NCI-H526 (cell line): ENCODE measurements around the gene CHCHD6.

Experiments
- DNase-seq, 2 experiments: peaks; one replicate each; lab custom pipeline; 2025; lab: John Stamatoyannopoulos, UW

Gene CHCHD6

GRCh38 chr3:126704494-126705214, 614 bp downstream of the CHCHD6 start:
- peak in 1 of 2 experiments; percentile 55 for DNase-seq

- no peak for DNase-seq
Observed at GRCh38 chr3:126706631-126707030, 2.6 kb downstream of the CHCHD6 start.

DNA sequence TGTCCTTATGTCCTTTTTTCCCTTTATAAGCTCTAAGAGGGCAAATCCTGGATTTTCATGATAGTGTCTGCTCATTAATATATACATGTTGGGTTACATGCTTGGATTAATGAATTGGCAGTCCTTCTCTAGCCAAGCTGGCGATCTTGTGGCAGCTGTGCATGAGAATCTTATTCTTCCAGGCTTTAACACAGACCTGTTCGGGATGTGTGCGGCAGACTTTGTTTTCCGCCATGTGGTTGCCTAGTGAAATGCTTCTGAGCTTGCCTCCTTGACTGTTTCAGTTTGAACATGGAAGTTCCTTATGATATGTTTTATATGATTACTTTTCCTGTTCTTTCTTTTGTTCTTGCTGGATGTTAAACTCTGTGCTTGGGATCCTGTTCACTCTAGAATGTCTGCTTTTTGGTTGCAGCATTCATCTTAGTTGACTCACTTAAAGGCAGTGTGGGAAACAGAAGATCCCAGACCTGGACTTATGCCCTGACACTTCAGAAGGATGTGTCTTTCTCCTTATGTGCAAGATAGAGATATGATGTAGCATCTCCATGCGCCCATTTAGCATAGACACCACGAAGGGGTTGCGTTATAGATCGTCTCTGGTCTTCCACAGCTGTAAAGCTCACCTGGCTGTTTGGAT, 7.2 kb downstream of the CHCHD6 start:
- DNase-seq, result no peak

GRCh38 chr3:126713199-126713598, 9.2 kb downstream of the CHCHD6 start:
- no peak for DNase-seq

GRCh38 chr3:126714276-126714900, 10.3 kb downstream of the CHCHD6 start:
- no peak for DNase-seq

- no peak for DNase-seq
Observed at GRCh38 chr3:126714921-126715320, 10.9 kb downstream of the CHCHD6 start.

DNA sequence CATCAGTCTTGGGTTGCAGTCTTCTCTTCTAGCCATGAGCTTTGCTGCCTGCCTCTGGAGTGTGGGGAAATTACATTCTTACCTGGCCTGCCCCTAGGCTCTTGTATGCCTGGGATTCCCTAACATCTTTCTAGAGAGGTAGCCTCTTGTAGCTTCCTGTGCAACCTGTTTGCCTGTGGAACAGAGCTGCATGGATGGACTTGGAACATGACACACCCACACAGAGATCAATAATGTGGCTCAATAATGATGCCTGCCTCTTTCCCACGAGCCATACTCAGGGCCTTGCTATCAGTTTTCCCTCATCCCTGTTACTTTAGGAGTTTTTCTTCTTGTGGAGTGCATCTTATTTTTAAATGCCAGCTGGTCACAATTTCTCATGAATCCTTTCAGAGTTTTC, 11.4 kb downstream of the CHCHD6 start:
- DNase-seq, result no peak

DNA sequence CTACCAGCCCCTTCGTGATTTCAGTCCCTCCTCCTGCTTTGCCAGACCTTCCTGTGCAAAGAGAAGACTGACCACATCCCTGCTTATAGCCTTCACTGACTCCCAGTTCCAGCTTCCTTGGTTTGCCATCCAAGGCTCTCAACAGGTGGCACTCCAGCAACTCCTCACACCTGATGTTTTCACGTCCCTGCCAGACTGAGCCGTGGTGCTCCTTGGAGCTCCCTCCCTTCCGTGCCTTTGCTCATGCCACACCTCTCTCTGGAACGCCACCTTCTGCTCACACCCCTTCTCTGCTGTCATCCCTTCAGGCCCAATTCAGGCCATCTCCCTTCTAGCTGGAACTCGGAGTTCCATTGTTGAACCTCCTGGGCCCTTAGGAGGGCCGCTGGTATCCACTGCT, 12.0 kb downstream of the CHCHD6 start:
- DNase-seq, result no peak

DNA sequence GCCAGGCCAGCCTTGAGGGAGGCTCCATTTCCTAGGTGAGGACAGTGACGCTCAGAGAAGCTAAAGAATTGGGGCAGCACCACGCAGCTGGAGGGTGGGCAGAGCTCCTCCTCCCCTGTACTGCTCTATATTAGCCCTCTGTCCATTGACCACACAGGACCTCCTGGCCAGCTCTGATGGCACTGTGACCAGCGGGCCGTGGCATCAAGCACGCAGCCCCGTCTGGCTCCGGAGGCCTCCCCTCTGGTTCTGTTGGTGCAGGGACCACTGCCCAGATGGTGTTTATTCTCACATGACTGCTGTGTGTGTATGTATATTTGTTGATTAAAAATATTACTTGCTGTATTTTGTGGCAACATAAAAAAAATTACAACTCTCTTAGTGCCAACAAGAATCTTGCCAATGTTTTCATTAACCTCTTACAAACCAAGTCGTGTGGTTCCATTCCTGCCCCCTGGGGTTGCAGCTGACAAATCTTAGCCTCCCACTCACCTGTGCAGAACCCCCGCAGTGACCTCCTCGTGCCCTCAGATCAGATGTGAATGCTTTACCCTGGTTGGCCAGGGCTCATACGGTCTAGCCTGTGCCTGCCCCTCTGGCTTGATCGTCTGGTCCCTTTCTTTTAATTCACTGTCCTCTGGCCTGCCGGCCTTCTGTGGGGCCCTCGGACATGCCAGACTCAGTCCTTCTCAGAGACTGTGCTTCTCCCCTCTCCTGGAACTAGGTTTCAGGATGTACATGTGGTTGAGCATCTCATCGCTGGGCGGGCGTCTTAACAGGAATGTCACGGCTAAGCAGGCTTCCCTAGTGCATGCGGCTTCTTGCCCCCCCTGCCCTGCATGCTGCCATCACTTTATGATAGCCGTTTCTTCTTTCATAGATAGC, 14.8 kb downstream of the CHCHD6 start:
- no peak for DNase-seq

- no peak for DNase-seq
Observed at GRCh38 chr3:126720596-126720995, 16.6 kb downstream of the CHCHD6 start.

DNA sequence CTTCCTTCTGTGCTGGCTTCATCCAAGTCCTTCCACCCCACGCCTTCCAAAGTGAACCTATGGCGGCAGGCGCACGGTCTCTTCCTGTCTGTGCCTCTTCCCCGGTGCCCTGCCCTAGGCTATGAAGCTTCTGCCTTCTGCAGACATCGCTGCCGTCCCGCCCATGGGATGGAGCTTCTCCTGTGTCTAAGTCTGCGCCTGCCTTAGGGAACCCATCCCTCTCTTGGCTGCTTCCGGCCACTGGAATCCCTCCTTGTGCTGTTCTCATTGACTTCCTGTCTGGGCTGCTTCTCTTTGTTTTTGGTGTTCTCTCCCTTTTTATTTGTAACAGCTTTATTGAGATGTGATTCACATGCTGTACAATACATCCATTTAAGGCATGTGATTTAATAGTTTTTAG, 17.2 kb downstream of the CHCHD6 start:
- DNase-seq, result no peak

DNA sequence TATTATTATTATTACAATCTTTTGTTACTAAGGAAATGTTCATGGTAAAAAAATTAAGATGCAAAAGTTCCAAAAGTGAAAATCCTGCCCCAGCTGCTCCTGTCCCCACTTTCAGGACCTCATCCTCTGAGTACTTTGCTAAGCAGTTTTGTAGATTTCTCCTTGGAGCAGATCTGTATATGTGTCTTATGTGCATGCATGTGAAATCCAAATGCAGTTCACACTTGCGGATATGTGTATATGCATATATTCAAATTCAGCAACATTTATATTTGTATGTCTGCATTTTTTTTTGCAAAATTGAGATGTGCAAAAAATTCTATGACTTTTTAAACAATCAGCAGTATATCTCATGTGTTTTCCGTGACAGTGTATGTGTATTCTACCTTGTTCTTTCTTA, 19.2 kb downstream of the CHCHD6 start:
- DNase-seq, result no peak

DNA sequence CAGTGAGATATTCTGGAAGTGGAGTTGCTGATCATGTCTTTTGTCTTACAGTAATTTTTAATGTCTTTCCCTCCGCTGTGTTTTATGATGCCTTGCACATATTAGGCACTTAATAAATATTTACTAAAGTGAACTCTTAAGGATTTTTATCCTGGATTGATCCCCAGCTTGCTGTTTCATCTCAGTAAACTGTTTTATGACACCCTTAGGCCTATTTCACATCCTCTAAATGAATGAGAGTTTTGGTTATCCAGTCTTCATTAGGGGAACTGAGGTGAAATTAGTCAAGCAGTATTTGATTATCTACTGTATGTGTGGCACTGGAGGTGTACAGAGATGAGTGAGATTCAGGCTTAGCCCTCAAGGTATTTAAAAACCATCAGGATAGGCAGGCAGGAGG, 19.8 kb downstream of the CHCHD6 start:
- no peak for DNase-seq

GRCh38 chr3:126728680-126729079, 24.6 kb downstream of the CHCHD6 start:
- DNase-seq, result no peak

DNA sequence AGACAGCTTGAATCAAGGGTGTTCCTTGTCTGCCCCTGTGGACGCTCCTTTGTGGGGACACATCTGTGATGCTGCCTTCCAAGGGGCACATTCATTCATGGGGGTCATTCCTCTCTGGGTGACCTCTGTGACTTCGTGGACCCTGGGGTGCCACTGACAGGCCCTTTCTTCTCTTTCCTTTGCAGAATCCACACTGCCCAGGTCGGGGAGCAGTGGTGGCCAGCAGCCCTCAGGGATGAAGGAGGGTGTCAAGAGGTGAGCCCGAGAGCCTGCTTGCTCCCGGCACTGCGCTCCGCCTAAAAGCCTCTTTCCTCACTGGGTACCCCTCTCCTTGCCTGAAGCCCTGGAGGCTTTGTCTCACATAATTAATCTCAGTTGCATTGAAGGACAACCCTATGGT, 26.3 kb downstream of the CHCHD6 start:
- DNase-seq, result no peak

- no peak for DNase-seq
Observed at GRCh38 chr3:126731044-126731443, 27.0 kb downstream of the CHCHD6 start.

DNA sequence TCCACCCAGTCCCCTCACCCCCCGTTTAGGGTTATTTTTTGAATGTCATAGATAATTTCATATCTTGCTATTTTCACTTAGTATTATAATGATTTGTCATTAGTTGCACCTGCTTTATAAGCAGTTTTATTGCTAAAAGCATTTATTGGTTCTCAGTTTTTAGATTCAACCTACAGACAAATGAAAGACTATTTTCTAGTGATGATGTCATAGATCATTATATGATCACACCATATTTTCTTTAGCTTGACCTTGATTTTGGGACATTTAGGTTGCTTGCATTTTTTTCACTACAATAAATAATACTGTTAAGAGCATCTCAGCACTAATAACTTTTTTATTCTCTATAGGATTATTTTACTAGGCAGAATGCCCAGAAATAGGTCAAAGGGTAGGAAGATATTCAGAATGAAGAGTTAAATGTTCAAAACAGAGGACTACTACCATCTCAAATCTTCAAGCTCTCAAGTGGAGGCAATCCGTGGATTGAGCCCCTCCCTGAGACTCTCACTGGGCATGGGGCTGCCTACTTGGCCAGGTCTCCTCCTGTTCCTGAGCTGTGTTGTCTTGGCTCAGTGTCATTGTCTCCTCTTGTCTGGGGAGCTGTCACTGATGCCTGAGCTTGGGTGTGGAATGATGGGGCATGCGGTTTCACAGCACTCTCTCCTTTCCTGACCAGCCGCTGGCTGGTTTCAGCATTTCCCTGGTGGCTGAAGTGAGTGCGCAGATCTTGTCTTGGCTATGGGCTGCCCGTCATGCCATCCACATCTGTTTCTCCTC, 28.4 kb downstream of the CHCHD6 start:
- no peak for DNase-seq

DNA sequence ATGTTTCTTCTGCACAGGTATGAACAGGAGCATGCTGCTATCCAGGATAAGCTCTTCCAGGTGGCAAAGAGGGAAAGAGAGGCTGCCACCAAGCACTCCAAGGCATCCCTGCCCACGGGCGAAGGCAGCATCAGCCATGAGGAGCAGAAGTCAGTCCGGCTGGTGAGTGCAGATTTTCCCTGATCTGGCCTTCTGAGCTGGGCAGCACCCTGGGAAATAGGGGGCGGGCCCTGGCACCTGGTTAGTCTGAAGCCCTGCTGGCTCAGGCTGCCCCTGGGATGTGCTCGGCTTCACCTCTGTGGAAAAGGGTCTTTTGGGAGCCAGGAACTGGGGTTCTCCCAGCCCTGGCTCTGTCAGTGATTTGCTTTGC, 29.0 kb downstream of the CHCHD6 start:
- DNase-seq, result no peak

DNA sequence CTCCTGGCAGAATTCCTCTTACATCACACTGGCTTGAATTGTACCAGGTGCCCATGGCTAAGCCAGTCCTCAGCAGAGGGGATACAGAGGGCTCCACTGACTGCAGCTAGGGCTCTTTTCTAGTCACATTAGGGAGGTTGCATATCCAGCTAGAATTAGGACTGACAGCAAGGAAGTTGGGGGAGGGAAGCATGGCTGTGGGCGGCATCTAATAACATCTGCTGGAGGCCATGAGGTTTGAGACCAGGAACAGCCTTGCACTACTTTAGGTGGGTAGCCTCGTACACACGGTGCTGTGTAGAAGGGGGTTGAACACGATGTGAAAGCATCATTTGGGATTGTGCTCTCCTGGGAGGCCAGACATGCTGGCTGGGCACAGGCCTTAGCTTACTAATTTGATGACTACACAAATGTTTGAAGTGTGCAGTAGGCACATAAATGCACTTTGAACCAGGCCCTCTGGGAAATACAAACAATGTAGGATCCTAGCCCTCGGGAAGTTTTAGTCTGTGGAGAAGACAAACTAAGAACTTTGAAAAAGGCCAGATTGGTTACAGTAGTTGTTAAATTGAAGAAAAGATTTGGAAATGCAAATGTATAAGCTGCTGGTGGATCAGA, 30.2 kb downstream of the CHCHD6 start:
- DNase-seq, result no peak

DNA sequence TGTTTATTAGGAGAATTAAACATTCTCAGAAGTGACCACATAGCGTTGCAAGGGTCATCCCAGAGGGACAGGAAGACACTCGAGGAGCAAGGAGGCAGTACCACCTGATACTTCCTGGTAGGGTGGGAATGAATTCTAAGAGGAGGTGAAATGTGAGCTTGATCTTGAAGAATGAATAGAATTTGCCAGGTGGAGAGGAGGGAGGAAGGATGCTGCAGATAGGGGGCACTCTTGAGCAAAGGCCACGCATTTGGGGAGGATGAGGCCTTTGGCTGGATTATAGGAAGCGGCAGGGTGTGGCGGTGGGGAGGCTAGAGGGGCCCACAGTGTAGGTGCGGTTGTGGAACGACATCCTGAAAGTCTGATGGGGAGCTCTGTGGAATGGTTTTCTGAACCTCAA, 33.5 kb downstream of the CHCHD6 start:
- no peak for DNase-seq

DNA sequence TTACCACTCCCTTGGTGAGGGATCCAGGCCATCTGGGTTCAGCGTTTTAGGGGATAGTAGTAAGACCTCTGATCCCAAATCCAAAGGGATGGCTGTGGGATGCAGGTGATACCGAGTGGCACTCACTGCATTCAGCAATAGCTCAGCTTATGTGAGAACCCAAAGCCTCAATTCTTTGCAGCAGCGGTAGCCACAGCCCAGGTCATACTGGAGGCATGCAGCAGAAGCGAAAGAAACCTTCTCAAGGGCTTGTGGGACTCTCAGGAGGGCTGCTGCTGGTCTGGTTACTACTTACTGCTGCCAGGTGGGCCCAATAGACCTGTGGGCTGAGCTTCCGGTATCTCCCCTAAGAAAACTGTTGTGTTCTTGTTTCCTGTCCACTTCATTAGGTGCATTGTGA, 38.0 kb downstream of the CHCHD6 start:
- no peak for DNase-seq
